Neural cell (in vitro differentiated cells): ENCODE data around the gene FAIM. TPM values are rescaled to one million over a fixed set of nuclear protein-coding genes. Genes with fewer than 3 reads are reported as not detected.

Experiments
- H2AFZ ChIP-seq: fragments of 200-600, 300-800 bp; sonication (generic), shearing (Covaris generic); 2 replicates; pipeline ENCODE4 v1.6.0; 2014; ENCODE audit warnings: low read depth, mild to moderate bottlenecking, antibody characterized with exemption, low read length, moderate library complexity
- H3F3A ChIP-seq: fragments of 200-600 bp; shearing (Covaris generic); 2 replicates; pipeline ENCODE4 v1.6.1; 2016; ENCODE audit warnings: mild to moderate bottlenecking, moderate library complexity, mixed read lengths, antibody characterized with exemption, low read length; ENCODE audit not compliant: insufficient read depth, poor library complexity, severe bottlenecking
- H3K27ac ChIP-seq: fragments of 200-600, 300-800 bp; sonication (generic), shearing (Covaris generic); 2 replicates; pipeline ENCODE4 v1.5.1; 2014; ENCODE audit warnings: mild to moderate bottlenecking, low read length, moderate library complexity
- H3K27me3 ChIP-seq: fragments of 300-800, 200-600 bp; sonication (generic), shearing (Covaris generic); 2 replicates; pipeline ENCODE4 v1.6.0; 2014; ENCODE audit warnings: mild to moderate bottlenecking, low read depth, low read length, moderate library complexity; ENCODE audit not compliant: insufficient read depth
- H3K36me3 ChIP-seq: fragments of 300-800, 200-600 bp; sonication (generic), shearing (Covaris generic); 2 replicates; pipeline ENCODE4 v1.5.1; 2014; ENCODE audit warnings: mild to moderate bottlenecking, antibody characterized with exemption, low read length, moderate library complexity; ENCODE audit not compliant: insufficient read depth
- H3K4me2 ChIP-seq: fragments of 300-800, 200-600 bp; sonication (generic), shearing (Covaris generic); 2 replicates; pipeline ENCODE4 v1.6.0; 2014; ENCODE audit warnings: mild to moderate bottlenecking, low read length
- H3K4me3 ChIP-seq: fragments of 300-800, 200-600 bp; sonication (generic), shearing (Covaris generic); 2 replicates; pipeline ENCODE4 v1.5.1; 2014; ENCODE audit warnings: mild to moderate bottlenecking, low read length, moderate library complexity
- H3K79me2 ChIP-seq: fragments of 200-600 bp; shearing (Covaris generic); replicated peaks from 2 replicates; pipeline ENCODE4 v1.6.0; 2014; ENCODE audit warnings: mild to moderate bottlenecking, low read length, moderate library complexity; ENCODE audit not compliant: insufficient read depth
- H3K9ac ChIP-seq: fragments of 300-800, 200-600 bp; sonication (generic), shearing (Covaris generic); 2 replicates; pipeline ENCODE4 v1.6.1; 2016; ENCODE audit warnings: mild to moderate bottlenecking, low read length, mixed read lengths
- H3K9me2 ChIP-seq: fragments of 200-600 bp; shearing (Covaris generic); 2 replicates; pipeline ENCODE4 v1.6.1; 2016; ENCODE audit warnings: mild to moderate bottlenecking, low read length, mixed read lengths; ENCODE audit not compliant: insufficient read depth
- H3K9me3 ChIP-seq: fragments of 200-600, 300-800 bp; sonication (generic), shearing (Covaris generic); 2 replicates; pipeline ENCODE4 v1.6.1; 2016; ENCODE audit warnings: mild to moderate bottlenecking, mixed run types, low read length, moderate library complexity, mixed read lengths
- H4K20me1 ChIP-seq: fragments of 200-600 bp; shearing (Covaris generic); 2 replicates; pipeline ENCODE4 v1.6.1; 2016; ENCODE audit warnings: mild to moderate bottlenecking, mixed run types; ENCODE audit not compliant: insufficient read depth
- EP300 ChIP-seq: fragments of 450-650 bp; conservative IDR thresholded peaks from 2 replicates; pipeline ENCODE4 v1.6.1; 2014; ENCODE audit warnings: antibody characterized with exemption, mild to moderate bottlenecking, moderate library complexity; ENCODE audit not compliant: poor library complexity, severe bottlenecking
- EZH2 ChIP-seq: fragments of 200-600, 300-800 bp; shearing (Covaris generic), sonication (generic); IDR thresholded peaks from 2 replicates; pipeline ENCODE4 v1.6.1; 2014; ENCODE audit warnings: antibody characterized with exemption, low read length, borderline replicate concordance, mild to moderate bottlenecking; ENCODE audit not compliant: insufficient read depth, poor library complexity, severe bottlenecking
- MXI1 ChIP-seq: fragments of 450-650 bp; conservative IDR thresholded peaks from 2 replicates; pipeline ENCODE4 v1.6.1; 2014; ENCODE audit warnings: antibody characterized with exemption, mild to moderate bottlenecking; ENCODE audit not compliant: poor library complexity, severe bottlenecking
- POLR2AphosphoS5 ChIP-seq: IDR thresholded peaks from 2 replicates; pipeline ENCODE4 v1.6.1; 2012
- RAD21 ChIP-seq: fragments of 450-650 bp; conservative IDR thresholded peaks from 2 replicates; pipeline ENCODE4 v1.6.1; 2014; ENCODE audit warnings: antibody characterized with exemption, mild to moderate bottlenecking, moderate library complexity
- SMC3 ChIP-seq: fragments of 450-650 bp; conservative IDR thresholded peaks from 2 replicates; pipeline ENCODE4 v1.6.1; 2014; ENCODE audit warnings: antibody characterized with exemption, mild to moderate bottlenecking, moderate library complexity; ENCODE audit not compliant: poor library complexity
- TAF1 ChIP-seq: IDR thresholded peaks from 2 replicates; pipeline ENCODE4 v1.6.1; 2012; ENCODE audit warnings: low read depth
- polyA minus RNA-seq: library from RNA; depleted of rRNA, polyadenylated mRNA; stranded (reverse); fragments of >200 nt; gene quantifications from 2 replicates; pipeline ENCODE4 v1.2.3, GENCODE V29; 2014
- polyA plus RNA-seq: library from polyadenylated mRNA; depleted of rRNA; stranded (reverse); fragments of >200 nt; gene quantifications from 2 replicates; pipeline ENCODE4 v1.2.3, GENCODE V29; 2014
- TF ChIP-seq, protein P1 (sequence below): IDR thresholded peaks from 2 replicates; pipeline ENCODE4 v1.6.1; 2012; ENCODE audit warnings: borderline replicate concordance
- TF ChIP-seq, protein P2 (sequence below): fragments of 450-650 bp; IDR thresholded peaks from 2 replicates; pipeline ENCODE4 v1.5.1; 2014; ENCODE audit warnings: antibody characterized with exemption, mild to moderate bottlenecking, moderate library complexity; ENCODE audit not compliant: poor library complexity, severe bottlenecking

Gene FAIM, protein sequence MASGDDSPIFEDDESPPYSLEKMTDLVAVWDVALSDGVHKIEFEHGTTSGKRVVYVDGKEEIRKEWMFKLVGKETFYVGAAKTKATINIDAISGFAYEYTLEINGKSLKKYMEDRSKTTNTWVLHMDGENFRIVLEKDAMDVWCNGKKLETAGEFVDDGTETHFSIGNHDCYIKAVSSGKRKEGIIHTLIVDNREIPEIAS
- polyA plus RNA-seq = 1.1 and 3.1 TPM in 2 replicates
- polyA minus RNA-seq = 0.97 and 4.6 TPM in 2 replicates

DNA sequence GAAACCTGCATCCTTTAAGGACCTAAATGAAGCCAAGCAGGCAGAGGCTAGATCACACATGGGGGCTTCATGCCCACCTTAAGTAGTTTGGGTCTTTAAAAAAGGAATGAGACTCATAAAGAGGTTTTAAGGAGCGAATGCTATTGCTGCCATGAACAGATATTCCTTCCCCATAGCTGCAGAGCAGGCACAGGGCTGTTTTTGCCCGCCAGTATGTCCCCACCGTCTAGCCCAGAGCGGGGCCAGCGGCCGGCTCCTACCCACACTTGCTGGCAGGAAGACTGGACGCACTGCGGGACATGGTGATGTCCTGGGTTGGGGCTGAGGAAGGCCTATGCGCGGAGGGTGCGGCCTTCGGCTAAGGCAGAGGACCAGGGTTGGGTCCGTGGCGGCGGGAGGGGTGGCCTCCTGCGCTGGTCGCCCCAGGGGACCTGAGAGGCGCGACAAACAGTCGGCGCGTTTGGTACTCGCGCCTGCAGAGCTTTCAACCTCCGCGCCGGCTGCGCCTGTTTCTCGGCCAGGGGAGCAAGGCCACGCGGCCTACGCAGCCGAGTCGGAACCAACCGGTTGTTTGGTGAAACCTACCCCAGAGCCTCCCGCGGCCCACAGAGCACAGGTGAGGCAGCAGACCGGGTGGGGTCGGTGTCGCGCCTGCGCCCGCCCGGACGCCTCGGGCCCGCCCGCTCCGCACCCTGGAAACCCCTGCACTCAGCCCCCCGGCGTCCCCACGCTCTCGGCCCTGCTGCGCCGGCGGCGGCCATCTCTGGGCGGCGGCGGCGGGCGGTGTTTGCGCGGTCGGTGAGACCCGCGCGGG is at the start of gene FAIM:
Gene FAIM (plus strand): TSS at position 450 of the 814 bp plus-strand sequence. CDS start 10,956 bp downstream, outside the sequence.
- Histone ChIP-seq H3F3A (no peaks in the 10 kb centered on the region), H2AFZ (peak within 1 kb of the TSS; percentile 56), H3K4me2 (no peak within 1 kb of the TSS), H3K9ac (peak within 1 kb of the TSS; percentile 56), H3K79me2 (no peaks in the 10 kb centered on the region), H3K36me3 (no peaks in the 10 kb centered on the region), H3K4me3 (peak within 1 kb of the TSS; percentile 59), H3K9me2 (no peaks in the 10 kb centered on the region), H3K27me3 (peaks cover 17% of the 10 kb centered on the region), H3K27ac (no peak within 1 kb of the TSS), H3K9me3 (no peaks in the 10 kb centered on the region), H4K20me1 (no peaks in the 10 kb centered on the region)
- TF ChIP-seq, protein P1, sequence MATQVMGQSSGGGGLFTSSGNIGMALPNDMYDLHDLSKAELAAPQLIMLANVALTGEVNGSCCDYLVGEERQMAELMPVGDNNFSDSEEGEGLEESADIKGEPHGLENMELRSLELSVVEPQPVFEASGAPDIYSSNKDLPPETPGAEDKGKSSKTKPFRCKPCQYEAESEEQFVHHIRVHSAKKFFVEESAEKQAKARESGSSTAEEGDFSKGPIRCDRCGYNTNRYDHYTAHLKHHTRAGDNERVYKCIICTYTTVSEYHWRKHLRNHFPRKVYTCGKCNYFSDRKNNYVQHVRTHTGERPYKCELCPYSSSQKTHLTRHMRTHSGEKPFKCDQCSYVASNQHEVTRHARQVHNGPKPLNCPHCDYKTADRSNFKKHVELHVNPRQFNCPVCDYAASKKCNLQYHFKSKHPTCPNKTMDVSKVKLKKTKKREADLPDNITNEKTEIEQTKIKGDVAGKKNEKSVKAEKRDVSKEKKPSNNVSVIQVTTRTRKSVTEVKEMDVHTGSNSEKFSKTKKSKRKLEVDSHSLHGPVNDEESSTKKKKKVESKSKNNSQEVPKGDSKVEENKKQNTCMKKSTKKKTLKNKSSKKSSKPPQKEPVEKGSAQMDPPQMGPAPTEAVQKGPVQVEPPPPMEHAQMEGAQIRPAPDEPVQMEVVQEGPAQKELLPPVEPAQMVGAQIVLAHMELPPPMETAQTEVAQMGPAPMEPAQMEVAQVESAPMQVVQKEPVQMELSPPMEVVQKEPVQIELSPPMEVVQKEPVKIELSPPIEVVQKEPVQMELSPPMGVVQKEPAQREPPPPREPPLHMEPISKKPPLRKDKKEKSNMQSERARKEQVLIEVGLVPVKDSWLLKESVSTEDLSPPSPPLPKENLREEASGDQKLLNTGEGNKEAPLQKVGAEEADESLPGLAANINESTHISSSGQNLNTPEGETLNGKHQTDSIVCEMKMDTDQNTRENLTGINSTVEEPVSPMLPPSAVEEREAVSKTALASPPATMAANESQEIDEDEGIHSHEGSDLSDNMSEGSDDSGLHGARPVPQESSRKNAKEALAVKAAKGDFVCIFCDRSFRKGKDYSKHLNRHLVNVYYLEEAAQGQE = no peak
- TF ChIP-seq EZH2 (no peak), MXI1 (no peak), EP300 (no peak), TAF1 (no peak)

DNA sequence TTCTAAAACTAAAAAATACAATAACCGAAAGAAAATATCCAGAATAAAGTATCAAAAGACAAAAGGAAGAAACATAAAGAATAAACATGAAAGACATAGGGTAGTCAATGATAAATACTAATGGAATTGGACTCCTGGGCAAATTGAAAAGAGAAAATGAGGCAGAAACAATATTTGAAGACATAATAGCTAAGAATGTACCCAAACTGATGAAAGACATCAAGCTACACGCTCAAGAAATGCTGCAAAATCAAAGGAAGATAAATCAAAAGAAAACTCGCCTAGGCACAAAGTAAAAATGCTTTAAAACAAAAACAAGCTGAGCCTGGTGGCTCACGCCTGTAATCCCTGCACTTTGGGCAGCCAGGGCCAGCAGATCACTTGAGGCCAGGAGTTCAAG is 49.4 kb upstream of the FAIM start:
- Histone ChIP-seq H3F3A (no peaks in the 10 kb centered on the region), H3K27ac (no peak overlapping the region), H4K20me1 (no peaks in the 10 kb centered on the region), H3K9ac (no peak overlapping the region), H3K9me3 (peaks cover 4% of the 10 kb centered on the region), H3K79me2 (no peaks in the 10 kb centered on the region), H3K4me3 (no peak overlapping the region), H3K27me3 (no peaks in the 10 kb centered on the region), H2AFZ (no peak overlapping the region), H3K4me2 (no peak overlapping the region), H3K36me3 (no peaks in the 10 kb centered on the region), H3K9me2 (no peaks in the 10 kb centered on the region)
- TF ChIP-seq SMC3 = no peak
- TF ChIP-seq POLR2AphosphoS5 = no peak
- TF ChIP-seq, protein P1 = no peak
- TF ChIP-seq, protein P2, sequence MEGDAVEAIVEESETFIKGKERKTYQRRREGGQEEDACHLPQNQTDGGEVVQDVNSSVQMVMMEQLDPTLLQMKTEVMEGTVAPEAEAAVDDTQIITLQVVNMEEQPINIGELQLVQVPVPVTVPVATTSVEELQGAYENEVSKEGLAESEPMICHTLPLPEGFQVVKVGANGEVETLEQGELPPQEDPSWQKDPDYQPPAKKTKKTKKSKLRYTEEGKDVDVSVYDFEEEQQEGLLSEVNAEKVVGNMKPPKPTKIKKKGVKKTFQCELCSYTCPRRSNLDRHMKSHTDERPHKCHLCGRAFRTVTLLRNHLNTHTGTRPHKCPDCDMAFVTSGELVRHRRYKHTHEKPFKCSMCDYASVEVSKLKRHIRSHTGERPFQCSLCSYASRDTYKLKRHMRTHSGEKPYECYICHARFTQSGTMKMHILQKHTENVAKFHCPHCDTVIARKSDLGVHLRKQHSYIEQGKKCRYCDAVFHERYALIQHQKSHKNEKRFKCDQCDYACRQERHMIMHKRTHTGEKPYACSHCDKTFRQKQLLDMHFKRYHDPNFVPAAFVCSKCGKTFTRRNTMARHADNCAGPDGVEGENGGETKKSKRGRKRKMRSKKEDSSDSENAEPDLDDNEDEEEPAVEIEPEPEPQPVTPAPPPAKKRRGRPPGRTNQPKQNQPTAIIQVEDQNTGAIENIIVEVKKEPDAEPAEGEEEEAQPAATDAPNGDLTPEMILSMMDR = no peak
- TF ChIP-seq TAF1 = no peak
- no peak for TF ChIP-seq EZH2
- TF ChIP-seq EP300 = no peak
- TF ChIP-seq MXI1 = no peak
- no peak for TF ChIP-seq RAD21
